IPS-18a (cell line): ENCODE measurements around the gene BEX4.
"Not testable (repeated sequence)": the region's sequence is repeated elsewhere in the genome, so short reads cannot be mapped to it uniquely, and the experiment has no call there.

Experiments used
- H3K27ac ChIP-seq: one replicate; pipeline ENCODE4 v1.5.1; 2013; ENCODE audit warnings: low read length
- H3K27me3 ChIP-seq: one replicate; pipeline ENCODE4 v1.6.1; 2013; ENCODE audit warnings: mild to moderate bottlenecking, low read length; ENCODE audit not compliant: control insufficient read depth, insufficient read depth
- H3K36me3 ChIP-seq: one replicate; pipeline ENCODE4 v1.6.1; 2013; ENCODE audit warnings: low read depth, low read length; ENCODE audit not compliant: control insufficient read depth
- H3K4me1 ChIP-seq: one replicate; pipeline ENCODE4 v1.6.1; 2013; ENCODE audit warnings: low read depth, low read length; ENCODE audit not compliant: control insufficient read depth
- H3K4me3 ChIP-seq: one replicate; pipeline ENCODE4 v1.5.1; 2013; ENCODE audit warnings: low read length
- H3K9ac ChIP-seq: one replicate; pipeline ENCODE4 v1.6.1; 2013; ENCODE audit warnings: mild to moderate bottlenecking, low read length, moderate library complexity
- H3K9me3 ChIP-seq: one replicate; pipeline ENCODE4 v1.6.1; 2013; ENCODE audit warnings: low read depth, low read length; ENCODE audit not compliant: control insufficient read depth

Gene BEX4

GRCh38 chrX:103214870-103215424 is at the start of gene BEX4:
TSS of gene BEX4 (plus strand) at chrX:103215108. CDS start at chrX:103216154, 1,046 bp downstream.
- Histone ChIP-seq H3K27me3 (no peaks in the 10 kb centered on the region), H3K27ac (peak within 1 kb of the TSS; percentile 89), H3K4me1 (peaks cover 18% of the 10 kb centered on the region), H3K4me3 (peak within 1 kb of the TSS; percentile 85), H3K9ac (peak within 1 kb of the TSS; percentile 92), H3K36me3 (peaks cover 10% of the 10 kb centered on the region), H3K9me3 (no peaks in the 10 kb centered on the region)

DNA sequence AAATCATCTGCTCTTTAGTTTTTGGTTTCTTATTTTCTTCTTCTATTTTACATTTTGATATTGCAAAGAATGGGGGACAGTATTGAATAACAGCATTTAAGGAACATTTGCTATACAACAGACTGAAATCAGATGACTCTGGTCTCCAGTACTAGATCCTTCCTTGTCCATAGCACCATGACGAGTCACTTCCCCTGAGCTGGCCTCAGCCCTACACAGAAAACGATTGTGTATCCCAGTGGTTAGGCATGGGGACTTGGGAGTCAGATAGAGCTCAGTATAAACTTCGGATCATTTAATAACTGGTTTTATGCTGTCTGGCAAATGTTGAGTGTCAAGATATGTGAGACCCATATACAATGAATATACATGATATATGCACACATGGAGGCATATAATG is 44.7 kb upstream of the BEX4 start:
- no peaks in the 10 kb centered on the region for H3K27me3 ChIP-seq
- no peaks in the 10 kb centered on the region for H3K4me1 ChIP-seq
- H3K36me3 ChIP-seq = no peaks in the 10 kb centered on the region
- no peaks in the 10 kb centered on the region for H3K9me3 ChIP-seq
- no peak overlapping the region for H3K9ac ChIP-seq
- H3K27ac ChIP-seq = no peak overlapping the region
- no peak overlapping the region for H3K4me3 ChIP-seq

DNA sequence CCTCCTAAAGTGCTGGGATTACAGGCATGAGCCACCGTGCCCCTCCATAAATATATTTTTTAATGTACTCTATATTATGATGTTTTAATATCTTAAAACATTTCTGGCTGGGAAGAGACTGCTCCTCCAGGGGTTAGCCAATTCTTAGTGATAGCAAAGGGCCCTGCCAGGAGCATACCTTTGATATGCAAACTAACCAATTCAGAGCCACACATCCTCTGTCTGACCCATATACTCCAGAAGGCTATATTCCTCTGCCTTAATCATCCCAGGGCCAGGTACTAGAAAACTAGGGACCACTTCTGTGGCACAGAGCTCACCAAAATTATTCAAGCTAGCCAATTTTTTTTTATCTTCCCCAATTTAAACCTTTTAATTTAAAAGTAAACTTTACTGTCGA is 43.6 kb upstream of the BEX4 start:
- no peaks in the 10 kb centered on the region for H3K36me3 ChIP-seq
- H3K27me3 ChIP-seq = no peaks in the 10 kb centered on the region
- H3K9ac ChIP-seq = no peak overlapping the region
- no peaks in the 10 kb centered on the region for H3K9me3 ChIP-seq
- H3K4me3 ChIP-seq = no peak overlapping the region
- no peaks in the 10 kb centered on the region for H3K4me1 ChIP-seq
- no peak overlapping the region for H3K27ac ChIP-seq

GRCh38 chrX:103175256-103175655 is 39.7 kb upstream of the BEX4 start:
- not testable (repeated sequence) for H3K4me3 ChIP-seq, H3K36me3 ChIP-seq, H3K27me3 ChIP-seq, H3K9me3 ChIP-seq, H3K27ac ChIP-seq, H3K9ac ChIP-seq, H3K4me1 ChIP-seq

GRCh38 chrX:103175944-103176753 is 38.8 kb upstream of the BEX4 start:
- no peaks in the 10 kb centered on the region for H3K4me1 ChIP-seq
- no peaks in the 10 kb centered on the region for H3K9me3 ChIP-seq
- no peaks in the 10 kb centered on the region for H3K36me3 ChIP-seq
- H3K4me3 ChIP-seq = peak overlapping the region; percentile 53
- H3K27ac ChIP-seq = no peak overlapping the region
- peaks cover 12% of the 10 kb centered on the region for H3K27me3 ChIP-seq
- H3K9ac ChIP-seq = no peak overlapping the region

GRCh38 chrX:103177556-103177955 is 37.4 kb upstream of the BEX4 start:
- H3K4me3 ChIP-seq = no peak overlapping the region

DNA sequence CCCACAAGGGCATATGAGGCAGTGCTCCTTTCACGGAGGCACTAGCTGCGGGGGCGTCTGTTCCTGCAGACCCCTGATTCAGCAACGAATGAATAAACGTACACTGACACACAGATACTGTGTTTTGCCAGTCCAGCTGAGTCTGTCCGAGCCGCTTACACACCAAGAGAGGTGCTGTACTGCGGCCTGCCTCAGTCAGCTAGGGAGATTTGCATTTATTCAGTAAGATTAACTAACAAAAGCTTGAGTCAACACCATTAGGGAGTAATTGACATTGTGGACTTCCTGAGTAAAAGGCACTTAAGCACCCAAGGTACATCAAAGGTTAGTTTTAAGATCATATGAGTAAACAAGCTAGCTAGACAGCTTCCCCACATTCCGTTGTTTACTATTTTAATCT is 31.0 kb upstream of the BEX4 start:
- Histone ChIP-seq H3K9me3 (no peaks in the 10 kb centered on the region), H3K27me3 (peaks cover 55% of the 10 kb centered on the region), H3K27ac (no peak overlapping the region), H3K4me3 (no peak overlapping the region), H3K4me1 (peaks cover 13% of the 10 kb centered on the region), H3K36me3 (no peaks in the 10 kb centered on the region), H3K9ac (no peak overlapping the region)

More at GRCh38 chrX:103177556-103177955, 37.4 kb upstream of the BEX4 start:
- no peaks in the 10 kb centered on the region for H3K36me3 ChIP-seq
- no peaks in the 10 kb centered on the region for H3K4me1 ChIP-seq
- no peaks in the 10 kb centered on the region for H3K9me3 ChIP-seq
- H3K27me3 ChIP-seq = peaks cover 17% of the 10 kb centered on the region
- no peak overlapping the region for H3K27ac ChIP-seq
- no peak overlapping the region for H3K9ac ChIP-seq

DNA sequence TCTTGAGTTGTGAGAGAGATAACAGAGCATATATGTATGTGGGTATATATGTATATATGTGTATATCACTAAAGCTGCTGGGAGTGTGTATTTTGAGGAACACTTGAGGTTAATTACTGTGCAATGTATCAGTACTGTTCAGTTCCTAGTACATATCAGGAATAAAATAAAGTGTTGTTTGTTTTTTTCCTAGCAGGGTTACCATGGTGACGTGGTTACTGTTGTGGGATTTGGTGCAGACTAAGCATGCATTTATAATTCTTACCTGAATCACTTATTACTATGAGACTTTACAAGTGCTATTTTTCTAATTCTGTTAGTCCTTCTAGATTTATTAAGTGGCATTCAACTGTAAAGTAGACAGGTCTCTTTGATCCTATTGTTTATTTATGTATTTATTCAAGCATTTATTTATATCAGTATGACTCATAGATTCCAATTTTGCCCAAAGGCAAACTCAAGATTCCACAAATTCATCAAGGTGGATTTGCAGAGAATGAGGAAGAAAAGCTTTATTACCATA is 26.9 kb upstream of the BEX4 start:
- no peaks in the 10 kb centered on the region for H3K36me3 ChIP-seq
- H3K4me3 ChIP-seq = no peak overlapping the region
- peaks cover 13% of the 10 kb centered on the region for H3K4me1 ChIP-seq
- H3K9me3 ChIP-seq = no peaks in the 10 kb centered on the region
- no peak overlapping the region for H3K27ac ChIP-seq
- H3K9ac ChIP-seq = no peak overlapping the region
- peaks cover 33% of the 10 kb centered on the region for H3K27me3 ChIP-seq

DNA sequence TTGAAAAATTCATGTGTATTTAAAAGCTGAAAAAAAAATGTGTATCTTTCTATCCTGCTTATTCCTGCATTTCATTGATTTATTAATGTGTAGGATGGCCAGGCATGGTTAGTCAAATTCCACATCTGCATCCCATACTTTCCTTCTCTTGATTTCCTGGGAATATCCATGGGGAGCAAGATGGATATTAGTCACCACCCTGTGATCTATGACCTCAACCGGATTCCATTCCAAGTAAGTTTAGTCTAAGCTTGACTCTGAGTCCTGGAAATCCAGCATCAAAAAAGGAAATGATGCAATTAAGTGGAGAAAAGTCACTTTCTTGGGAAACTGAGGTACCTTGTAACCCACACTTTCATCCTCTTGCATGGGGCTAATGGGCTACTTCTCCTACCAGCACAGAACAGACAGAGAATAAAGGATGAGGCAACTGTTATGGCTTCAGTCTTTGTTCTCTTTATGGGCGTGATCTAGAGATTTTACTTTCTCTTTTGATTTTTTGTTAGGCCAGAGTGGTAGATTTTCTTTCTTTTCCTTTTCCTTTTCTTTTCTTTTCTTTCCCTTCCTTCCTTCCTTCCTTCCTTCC is 17.1 kb upstream of the BEX4 start:
- no peak overlapping the region for H3K4me3 ChIP-seq
- H3K36me3 ChIP-seq = no peaks in the 10 kb centered on the region
- no peaks in the 10 kb centered on the region for H3K27me3 ChIP-seq
- H3K4me1 ChIP-seq = no peaks in the 10 kb centered on the region
- no peaks in the 10 kb centered on the region for H3K9me3 ChIP-seq
- no peak overlapping the region for H3K9ac ChIP-seq
- no peak overlapping the region for H3K27ac ChIP-seq

- H3K27ac ChIP-seq, H3K9me3 ChIP-seq, H3K9ac ChIP-seq, H3K4me1 ChIP-seq, H3K4me3 ChIP-seq, H3K27me3 ChIP-seq, H3K36me3 ChIP-seq: not testable (repeated sequence)
These were observed 16.2 kb upstream of the BEX4 start for GRCh38 chrX:103198668-103199067.

- no peak overlapping the region for H3K9ac ChIP-seq
- H3K4me3 ChIP-seq = no peak overlapping the region
- no peaks in the 10 kb centered on the region for H3K9me3 ChIP-seq
- no peaks in the 10 kb centered on the region for H3K27me3 ChIP-seq
- H3K36me3 ChIP-seq = no peaks in the 10 kb centered on the region
- no peaks in the 10 kb centered on the region for H3K4me1 ChIP-seq
- H3K27ac ChIP-seq = no peak overlapping the region
These were observed 13.9 kb upstream of the BEX4 start for GRCh38 chrX:103201041-103201440.
